Large intestine (tissue), 3 donors: ENCODE data around the gene VENTX. TPM values are rescaled to one million over a fixed set of nuclear protein-coding genes. Genes with fewer than 3 reads are reported as not detected.
A peak's percentile ranks its signal among the peaks of the same experiment; 100 is the strongest.

ENCODE experiments used
- DNase-seq, 2 donors: peaks; one replicate each; pipeline versions ENCODE4 v3.0.0 to v3.0.0-alpha.2; 2013
- H3K27ac ChIP-seq: one replicate; pipeline ENCODE4 v1.5.1; 2013; ENCODE audit warnings: low read length
- H3K27me3 ChIP-seq: 2 replicates; pipeline ENCODE4 v1.6.1; 2013; ENCODE audit warnings: low read length; ENCODE audit not compliant: control insufficient read depth, insufficient read depth
- H3K36me3 ChIP-seq: 2 replicates; pipeline ENCODE4 v1.6.1; 2013; ENCODE audit warnings: low read length; ENCODE audit not compliant: control insufficient read depth, insufficient read depth
- H3K4me1 ChIP-seq: one replicate; pipeline ENCODE4 v1.6.1; 2013; ENCODE audit warnings: low read length; ENCODE audit not compliant: control insufficient read depth, insufficient read depth
- H3K4me3 ChIP-seq: one replicate; pipeline ENCODE4 v1.5.1; 2013; ENCODE audit warnings: low read length
- H3K9me3 ChIP-seq: one replicate; pipeline ENCODE4 v1.6.1; 2013; ENCODE audit warnings: mild to moderate bottlenecking, low read depth, low read length, moderate library complexity; ENCODE audit not compliant: control insufficient read depth
- WGBS: methylation state at CpG from one replicate; pipeline ENCODE4 v1.1.5; 2013; ENCODE audit warnings: low lambda C conversion rate; ENCODE audit not compliant: insufficient coverage; 5-methylcytosine and 5-hydroxymethylcytosine counted together
- polyA plus RNA-seq: library from polyadenylated mRNA; unstranded; fragments of 120-200 nt; gene quantifications from one replicate; pipeline ENCODE4 v1.2.1, GENCODE V29; 2013

VENTX gene
- polyA plus RNA-seq, 1 donor = 0.22 TPM

GRCh38 chr10:133249094-133249780, 11.6 kb downstream of the VENTX start:
- DNase-seq = no peak
- no peak overlapping the region for H3K27ac ChIP-seq
- no peak overlapping the region for H3K4me3 ChIP-seq
- H3K36me3 ChIP-seq = no peaks in the 10 kb centered on the region
- peaks cover 32% of the 10 kb centered on the region for H3K4me1 ChIP-seq
- H3K27me3 ChIP-seq = peaks cover 4% of the 10 kb centered on the region
- WGBS = no CpG with 5 or more reads among the region's 21 CpGs
- no peaks in the 10 kb centered on the region for H3K9me3 ChIP-seq

GRCh38 chr10:133249975-133250754, 12.5 kb downstream of the VENTX start:
- peaks cover 23% of the 10 kb centered on the region for H3K4me1 ChIP-seq
- H3K36me3 ChIP-seq = no peaks in the 10 kb centered on the region
- DNase-seq = no peak
- H3K27ac ChIP-seq = no peak overlapping the region
- no peak overlapping the region for H3K4me3 ChIP-seq
- 100% methylated on average over 2 of the region's 11 CpGs for WGBS
- no peaks in the 10 kb centered on the region for H3K9me3 ChIP-seq
- H3K27me3 ChIP-seq = peaks cover 4% of the 10 kb centered on the region

- peaks cover 3% of the 10 kb centered on the region for H3K27me3 ChIP-seq
- H3K27ac ChIP-seq = no peak overlapping the region
- peaks cover 9% of the 10 kb centered on the region for H3K4me1 ChIP-seq
- WGBS = no CpG with 5 or more reads among the region's 28 CpGs
- H3K9me3 ChIP-seq = no peaks in the 10 kb centered on the region
- no peak for DNase-seq
- no peak overlapping the region for H3K4me3 ChIP-seq
- H3K36me3 ChIP-seq = no peaks in the 10 kb centered on the region
Measured at GRCh38 chr10:133251388-133252222, 13.9 kb downstream of the VENTX start.

GRCh38 chr10:133252223-133252552, 14.5 kb downstream of the VENTX start:
- no peak for DNase-seq
- Histone ChIP-seq H3K9me3 (no peaks in the 10 kb centered on the region), H3K4me1 (peaks cover 8% of the 10 kb centered on the region), H3K36me3 (no peaks in the 10 kb centered on the region), H3K27me3 (peaks cover 3% of the 10 kb centered on the region), H3K4me3 (no peak overlapping the region), H3K27ac (no peak overlapping the region)
- WGBS = no CpG with 5 or more reads among the region's 12 CpGs

GRCh38 chr10:133253361-133253955, 15.8 kb downstream of the VENTX start:
- 100% methylated on average over 3 of the region's 22 CpGs for WGBS
- no peaks in the 10 kb centered on the region for H3K36me3 ChIP-seq
- no peaks in the 10 kb centered on the region for H3K9me3 ChIP-seq
- peaks cover 17% of the 10 kb centered on the region for H3K4me1 ChIP-seq
- H3K27ac ChIP-seq = no peak overlapping the region
- DNase-seq = no peak
- H3K27me3 ChIP-seq = peaks cover 3% of the 10 kb centered on the region
- H3K4me3 ChIP-seq = no peak overlapping the region

- Histone ChIP-seq H3K27me3 (peaks cover 3% of the 10 kb centered on the region), H3K36me3 (no peaks in the 10 kb centered on the region), H3K4me1 (peaks cover 17% of the 10 kb centered on the region), H3K27ac (no peak overlapping the region), H3K9me3 (no peaks in the 10 kb centered on the region), H3K4me3 (no peak overlapping the region)
- WGBS = no CpG with 5 or more reads among the region's 13 CpGs
- DNase-seq = no peak
Measured at GRCh38 chr10:133254421-133255120, 16.9 kb downstream of the VENTX start.

GRCh38 chr10:133255323-133255722, 17.7 kb downstream of the VENTX start:
- Histone ChIP-seq H3K27me3 (no peaks in the 10 kb centered on the region), H3K4me1 (peaks cover 13% of the 10 kb centered on the region), H3K9me3 (no peaks in the 10 kb centered on the region), H3K4me3 (no peak overlapping the region), H3K27ac (no peak overlapping the region), H3K36me3 (no peaks in the 10 kb centered on the region)
- DNase-seq = no peak
- no CpG with 5 or more reads among the region's 15 CpGs for WGBS

GRCh38 chr10:133257489-133258065, 19.9 kb downstream of the VENTX start:
- WGBS = no CpG with 5 or more reads among the region's 27 CpGs
- Histone ChIP-seq H3K9me3 (no peaks in the 10 kb centered on the region), H3K4me3 (no peak overlapping the region), H3K4me1 (peaks cover 19% of the 10 kb centered on the region), H3K27ac (no peak overlapping the region), H3K27me3 (no peaks in the 10 kb centered on the region), H3K36me3 (no peaks in the 10 kb centered on the region)
- DNase-seq = peak in 1 of 2 donors; percentile 75

GRCh38 chr10:133258066-133258817, 20.6 kb downstream of the VENTX start:
- Histone ChIP-seq H3K4me1 (peaks cover 24% of the 10 kb centered on the region), H3K9me3 (no peaks in the 10 kb centered on the region), H3K4me3 (no peak overlapping the region), H3K36me3 (no peaks in the 10 kb centered on the region), H3K27me3 (peaks cover 3% of the 10 kb centered on the region), H3K27ac (no peak overlapping the region)
- no CpG with 5 or more reads among the region's 21 CpGs for WGBS
- peak in 1 of 2 donors; percentile 39 for DNase-seq
